Measurements from ENCODE around the gene SPINT1.

- TF ChIP-seq POLR2AphosphoS5 (IDR thresholded peaks at IDR 0.05; ENCODE audit: borderline replicate concordance, low read depth, low read length) (no peak), EZH2 (IDR thresholded peaks at IDR 0.05) (no peak)
These were observed 1.2 kb downstream of the SPINT1 start for GRCh38 chr15:40845036-40845435.
